MM.1S (cell line): ENCODE results near the gene GJA4.

ENCODE experiments used
- DNase-seq: peaks from one replicate; pipeline ENCODE4 v3.0.0-alpha.2; 2015
- H2AFZ ChIP-seq: fragments of 300-600 bp; sonication (generic); 2 replicates; pipeline ENCODE4 v1.6.0; 2016; ENCODE audit warnings: antibody characterized with exemption, low read length
- H3F3A ChIP-seq: fragments of 300-600 bp; sonication (generic); 2 replicates; pipeline ENCODE4 v1.6.1; 2016; ENCODE audit warnings: mild to moderate bottlenecking, antibody characterized with exemption, low read length, moderate library complexity, mixed read lengths; ENCODE audit not compliant: insufficient read depth
- H3K27ac ChIP-seq: fragments of 300-600 bp; sonication (generic); 2 replicates; pipeline ENCODE4 v1.5.1; 2016; ENCODE audit warnings: mild to moderate bottlenecking, low read length
- H3K27me3 ChIP-seq: fragments of 300-600 bp; sonication (generic); replicated peaks from 2 replicates; pipeline ENCODE4 v1.6.0; 2016; ENCODE audit warnings: low read length; ENCODE audit not compliant: insufficient read depth
- H3K36me3 ChIP-seq: fragments of 300-600 bp; sonication (generic); replicated peaks from 2 replicates; pipeline ENCODE4 v1.6.1; 2016; ENCODE audit warnings: mild to moderate bottlenecking, low read length, mixed read lengths; ENCODE audit not compliant: insufficient read depth
- H3K4me1 ChIP-seq: fragments of 300-600 bp; sonication (generic); 2 replicates; pipeline ENCODE4 v1.6.1; 2016; ENCODE audit warnings: low read length, mixed read lengths
- H3K4me2 ChIP-seq: fragments of 300-600 bp; sonication (generic); 2 replicates; pipeline ENCODE4 v1.6.0; 2016; ENCODE audit warnings: low read depth, low read length
- H3K4me3 ChIP-seq: fragments of 300-600 bp; sonication (generic); 2 replicates; pipeline ENCODE4 v1.5.1; 2016; ENCODE audit warnings: low read length, mixed read lengths
- H3K79me2 ChIP-seq: fragments of 300-600 bp; sonication (generic); 2 replicates; pipeline ENCODE4 v1.6.1; 2016; ENCODE audit warnings: mixed run types, low read length, mixed read lengths
- H3K9ac ChIP-seq: fragments of 300-600 bp; sonication (generic); 2 replicates; pipeline ENCODE4 v1.6.1; 2016; ENCODE audit warnings: low read length, mixed read lengths
- H3K9me2 ChIP-seq: fragments of 300-600 bp; sonication (generic); replicated peaks from 2 replicates; pipeline ENCODE4 v1.6.1; 2016; ENCODE audit warnings: mild to moderate bottlenecking, low read length, mixed read lengths; ENCODE audit not compliant: insufficient read depth
- H3K9me3 ChIP-seq: fragments of 300-600 bp; sonication (generic); replicated peaks from 2 replicates; pipeline ENCODE4 v1.6.1; 2016; ENCODE audit warnings: mild to moderate bottlenecking, low read length, mixed read lengths; ENCODE audit not compliant: insufficient read depth
- H4K20me1 ChIP-seq: fragments of 300-600 bp; sonication (generic); 2 replicates; pipeline ENCODE4 v1.6.1; 2016; ENCODE audit warnings: mild to moderate bottlenecking, low read length, moderate library complexity, mixed read lengths; ENCODE audit not compliant: insufficient read depth
- EZH2 ChIP-seq: fragments of 300-600 bp; sonication (generic); optimal IDR thresholded peaks from 2 replicates; pipeline ENCODE3; 2017; ENCODE audit warnings: low read depth, mild to moderate bottlenecking, antibody characterized with exemption, low read length, mixed read lengths
- EZH2phosphoT487 ChIP-seq: fragments of 300-600 bp; sonication (generic); IDR thresholded peaks from 2 replicates; pipeline ENCODE4 v1.6.1; 2018; ENCODE audit warnings: antibody characterized with exemption, low read length
- TF ChIP-seq, protein P1 (sequence below): fragments of 300-600 bp; sonication (generic); IDR thresholded peaks from 2 replicates; pipeline ENCODE4 v1.5.1; 2016; ENCODE audit warnings: antibody characterized with exemption, low read length, mixed read lengths

The GJA4 gene

GRCh38 chr1:34778381-34778780 is 14.4 kb upstream of the GJA4 start:
- H3K27me3 ChIP-seq = peaks cover 60% of the 10 kb centered on the region
- no peaks in the 10 kb centered on the region for H3K9me3 ChIP-seq

DNA sequence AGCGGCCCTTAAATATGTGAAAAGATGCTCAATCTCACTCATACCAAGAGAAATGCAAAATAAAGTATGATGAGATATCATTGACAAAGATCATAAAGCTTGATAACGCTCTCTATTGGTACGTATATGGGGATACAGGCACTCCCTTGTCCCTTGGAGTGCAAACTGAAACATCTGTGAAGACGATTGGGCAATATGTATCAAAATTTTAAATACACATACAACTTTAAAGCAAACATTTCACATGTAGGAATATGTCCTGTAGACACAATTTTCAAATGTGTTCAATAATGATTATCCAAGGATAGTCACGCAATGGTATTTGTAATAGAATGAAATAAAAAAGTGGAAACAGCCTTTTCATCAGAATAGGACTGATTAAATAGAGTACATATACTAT is 13.8 kb upstream of the GJA4 start:
- TF ChIP-seq, protein P1, sequence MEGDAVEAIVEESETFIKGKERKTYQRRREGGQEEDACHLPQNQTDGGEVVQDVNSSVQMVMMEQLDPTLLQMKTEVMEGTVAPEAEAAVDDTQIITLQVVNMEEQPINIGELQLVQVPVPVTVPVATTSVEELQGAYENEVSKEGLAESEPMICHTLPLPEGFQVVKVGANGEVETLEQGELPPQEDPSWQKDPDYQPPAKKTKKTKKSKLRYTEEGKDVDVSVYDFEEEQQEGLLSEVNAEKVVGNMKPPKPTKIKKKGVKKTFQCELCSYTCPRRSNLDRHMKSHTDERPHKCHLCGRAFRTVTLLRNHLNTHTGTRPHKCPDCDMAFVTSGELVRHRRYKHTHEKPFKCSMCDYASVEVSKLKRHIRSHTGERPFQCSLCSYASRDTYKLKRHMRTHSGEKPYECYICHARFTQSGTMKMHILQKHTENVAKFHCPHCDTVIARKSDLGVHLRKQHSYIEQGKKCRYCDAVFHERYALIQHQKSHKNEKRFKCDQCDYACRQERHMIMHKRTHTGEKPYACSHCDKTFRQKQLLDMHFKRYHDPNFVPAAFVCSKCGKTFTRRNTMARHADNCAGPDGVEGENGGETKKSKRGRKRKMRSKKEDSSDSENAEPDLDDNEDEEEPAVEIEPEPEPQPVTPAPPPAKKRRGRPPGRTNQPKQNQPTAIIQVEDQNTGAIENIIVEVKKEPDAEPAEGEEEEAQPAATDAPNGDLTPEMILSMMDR = no peak
- no peak for TF ChIP-seq EZH2phosphoT487
- Histone ChIP-seq H3K4me3 (no peak overlapping the region), H3K79me2 (no peaks in the 10 kb centered on the region), H3K9ac (no peak overlapping the region), H3K9me2 (no peaks in the 10 kb centered on the region), H3K36me3 (no peaks in the 10 kb centered on the region), H2AFZ (no peak overlapping the region), H3K27ac (no peak overlapping the region), H3F3A (no peaks in the 10 kb centered on the region), H4K20me1 (no peaks in the 10 kb centered on the region), H3K4me1 (no peaks in the 10 kb centered on the region), H3K9me3 (no peaks in the 10 kb centered on the region), H3K27me3 (peaks cover 65% of the 10 kb centered on the region), H3K4me2 (no peak overlapping the region)
- no peak for DNase-seq

More at GRCh38 chr1:34778381-34778780, 14.4 kb upstream of the GJA4 start:
- no peaks in the 10 kb centered on the region for H3K4me1 ChIP-seq
- TF ChIP-seq, protein P1 = no peak
- TF ChIP-seq EZH2 = no peak
- no peak for TF ChIP-seq EZH2phosphoT487
- H3K79me2 ChIP-seq = no peaks in the 10 kb centered on the region
- no peak overlapping the region for H3K27ac ChIP-seq
- no peaks in the 10 kb centered on the region for H4K20me1 ChIP-seq
- H3F3A ChIP-seq = no peaks in the 10 kb centered on the region
- no peaks in the 10 kb centered on the region for H3K9me2 ChIP-seq
- no peak overlapping the region for H3K4me3 ChIP-seq
- H3K36me3 ChIP-seq = no peaks in the 10 kb centered on the region
- DNase-seq = no peak
- no peak overlapping the region for H3K9ac ChIP-seq
- no peak overlapping the region for H2AFZ ChIP-seq
- H3K4me2 ChIP-seq = no peak overlapping the region

DNA sequence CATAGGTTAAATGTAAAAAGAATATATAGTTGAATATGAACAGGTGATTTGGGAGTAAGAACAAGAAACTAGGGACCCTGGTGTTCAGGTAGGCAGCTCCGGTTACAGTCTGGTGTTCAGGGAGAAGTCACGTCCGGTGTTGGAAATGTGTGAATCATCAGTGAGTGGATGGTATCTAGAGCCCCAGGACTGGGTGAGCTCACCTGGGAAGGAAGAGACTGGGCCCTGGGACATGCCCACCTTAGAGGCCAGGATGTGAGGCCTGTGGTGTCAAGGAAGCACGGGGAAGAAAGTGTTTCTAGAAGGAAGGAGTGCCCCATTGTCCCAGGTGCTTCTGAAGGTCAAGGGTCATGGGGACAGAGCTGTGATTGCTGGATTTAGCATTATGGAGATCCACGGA is 13.3 kb upstream of the GJA4 start:
- Histone ChIP-seq H3K4me3 (no peak overlapping the region), H3K36me3 (no peaks in the 10 kb centered on the region), H3K4me2 (no peak overlapping the region), H3K4me1 (no peaks in the 10 kb centered on the region), H2AFZ (no peak overlapping the region), H3K79me2 (no peaks in the 10 kb centered on the region), H3K27me3 (peaks cover 65% of the 10 kb centered on the region), H3K9ac (no peak overlapping the region), H3K9me2 (no peaks in the 10 kb centered on the region), H4K20me1 (no peaks in the 10 kb centered on the region), H3F3A (no peaks in the 10 kb centered on the region), H3K27ac (no peak overlapping the region), H3K9me3 (no peaks in the 10 kb centered on the region)
- TF ChIP-seq EZH2 (no peak), EZH2phosphoT487 (no peak)
- TF ChIP-seq, protein P1 = no peak
- no peak for DNase-seq
